K562 (cell line): Measurements from ENCODE around the gene CRADD. TPM values are rescaled to one million over a fixed set of nuclear protein-coding genes. Genes with fewer than 3 reads are reported as not detected.

ENCODE experiments used
- ARHGAP35 ChIP-seq: fragments of 450-650 bp; IDR thresholded peaks from 2 replicates; pipeline ENCODE4 v1.6.1; 2018; ENCODE audit not compliant: partially characterized antibody
- CBX2 ChIP-seq: fragments of 200-600 bp; sonication (generic); IDR thresholded peaks from one replicate; pipeline ENCODE4 v1.6.1; 2012; ENCODE audit warnings: mild to moderate bottlenecking, low read length, inconsistent platforms; ENCODE audit not compliant: insufficient read depth, poor library complexity, severe bottlenecking
- GTF2A2 ChIP-seq: IDR thresholded peaks from 2 replicates; pipeline ENCODE4 v1.6.1; 2016; ENCODE audit warnings: mild to moderate bottlenecking, missing genetic modification characterization, missing compliant biosample characterization
- HCFC1 ChIP-seq: IDR thresholded peaks from 2 replicates; pipeline ENCODE4 v1.6.1; 2012; ENCODE audit warnings: low read depth, low read length, improper control_type of control experiment
- HNRNPH1 ChIP-seq: fragments of 200-400 bp; formaldehyde crosslinking; optimal IDR thresholded peaks from 2 replicates; pipeline ENCODE3; 2017; ENCODE audit warnings: low read depth, mild to moderate bottlenecking, low read length, moderate library complexity
- NFATC3 ChIP-seq: fragments of 450-650 bp; IDR thresholded peaks from 2 replicates; pipeline ENCODE4 v1.6.1; 2017; ENCODE audit warnings: mild to moderate bottlenecking
- PCBP1 ChIP-seq: fragments of 200-400 bp; formaldehyde crosslinking; IDR thresholded peaks from 2 replicates; pipeline ENCODE4 v1.6.1; 2018; ENCODE audit warnings: mild to moderate bottlenecking, low read depth, low read length; ENCODE audit not compliant: poor library complexity, severe bottlenecking
- POLR2AphosphoS5 ChIP-seq: IDR thresholded peaks from 2 replicates; pipeline ENCODE4 v1.6.1; 2011; ENCODE audit warnings: mild to moderate bottlenecking, low read depth, low read length, moderate library complexity; ENCODE audit not compliant: control insufficient read depth, insufficient read depth
- POLR2B ChIP-seq: fragments of 450-650 bp; IDR thresholded peaks from 2 replicates; pipeline ENCODE4 v1.6.1; 2018; ENCODE audit warnings: low read depth; ENCODE audit not compliant: partially characterized antibody
- SMAD3 ChIP-seq: fragments of 450-650 bp; formaldehyde crosslinking; conservative IDR thresholded peaks from 2 replicates; pipeline ENCODE4 v1.4.0; 2020; ENCODE audit warnings: mild to moderate bottlenecking
- SMAD4 ChIP-seq: fragments of 250-450 bp; sonication (Bioruptor Pico); conservative IDR thresholded peaks from 2 replicates; pipeline ENCODE4 v1.8.0; 2021; ENCODE audit warnings: inconsistent platforms, mild to moderate bottlenecking, moderate library complexity
- STAT5B ChIP-seq: fragments of 250-450 bp; sonication (Bioruptor Pico); IDR thresholded peaks from 2 replicates; pipeline ENCODE4 v1.8.0; 2021; ENCODE audit warnings: mild to moderate bottlenecking, inconsistent platforms
- TEAD1 ChIP-seq, 2 experiments: fragments of 450-650 bp in 1 of 2; sonication (generic) in 1 of 2; formaldehyde crosslinking; IDR thresholded peaks; 2 replicates each; pipeline versions ENCODE4 v1.4.0 to v1.8.0; 2020 to 2022; ENCODE audit warnings: mild to moderate bottlenecking in 2 of 2, missing genetic modification reagents in 1 of 2
- XRCC4 ChIP-seq: IDR thresholded peaks from one replicate; pipeline ENCODE4 v1.6.1; 2011; ENCODE audit not compliant: insufficient read depth, insufficient read length; ENCODE audit errors: extremely low read depth
- ZFP1 ChIP-seq: fragments of 450-650 bp; formaldehyde crosslinking; IDR thresholded peaks from 2 replicates; pipeline ENCODE4 v1.4.0; 2020; ENCODE audit warnings: mild to moderate bottlenecking, mixed read lengths
- ZNF143 ChIP-seq: sonication (generic); formaldehyde crosslinking; IDR thresholded peaks from 2 replicates; pipeline ENCODE4 v1.9.0; 2022; ENCODE audit warnings: mild to moderate bottlenecking, missing genetic modification reagents
- ZNF3 ChIP-seq: fragments of 250-450 bp; sonication (Bioruptor Pico); IDR thresholded peaks from 2 replicates; pipeline ENCODE4 v1.5.0; 2021; ENCODE audit warnings: mild to moderate bottlenecking, moderate library complexity
- polyA plus RNA-seq, 8 experiments: library from polyadenylated mRNA; depleted of rRNA in 4 of 8; stranded (reverse) in 5 of 8; unstranded in 3 of 8; fragments of >200 nt; fragmentation: Nextera tagmentation in 2 of 8; fragmentation: Illumina TruSeq in 1 of 8; extraction: Ambion mirVana in 2 of 8; extraction: Trizol in 1 of 8; gene quantifications; 2 replicates each; pipeline versions ENCODE4 v1.2.1 to v1.2.3, GENCODE V29; 2011 to 2014; ENCODE audit warnings: inconsistent platforms in 1 of 8, missing spikeins in 1 of 8
- total RNA-seq, 7 experiments: library from RNA; depleted of rRNA in 6 of 7; stranded (reverse); fragments of >200 nt in 6 of 7; fragmentation: Illumina TruSeq in 2 of 7; extraction: Trizol in 2 of 7; gene quantifications; 2 replicates each; pipeline versions ENCODE4 v1.2.1 to v1.2.3, GENCODE V29; 2011 to 2021; ENCODE audit warnings: low replicate concordance in 1 of 7
- TF ChIP-seq, protein P1 (sequence below): fragments of 250-450 bp; sonication (Bioruptor Pico); IDR thresholded peaks from 2 replicates; pipeline ENCODE4 v1.4.0; 2020; ENCODE audit warnings: mild to moderate bottlenecking
- TF ChIP-seq, protein P2 (sequence below): sonication (generic); formaldehyde crosslinking; IDR thresholded peaks from 2 replicates; pipeline ENCODE4 v1.8.0; 2022; ENCODE audit warnings: mild to moderate bottlenecking, missing genetic modification reagents
- TF ChIP-seq, protein P3 (sequence below), 2 experiments: fragments of 450-650 bp in 1 of 2; sonication (generic) in 1 of 2; formaldehyde crosslinking; conservative IDR thresholded peaks; 2 replicates each; pipeline versions ENCODE4 v1.4.0 to v1.8.1; 2020 to 2022; ENCODE audit warnings: mild to moderate bottlenecking in 1 of 2, missing genetic modification reagents in 1 of 2

The CRADD gene
- total and polyA plus RNA-seq, 9 of the 15 experiments (the other 6 are each of a cell fraction or from before 2014, with no cell fraction given) = 20.5 to 41.1 (median 25.9) TPM

DNA sequence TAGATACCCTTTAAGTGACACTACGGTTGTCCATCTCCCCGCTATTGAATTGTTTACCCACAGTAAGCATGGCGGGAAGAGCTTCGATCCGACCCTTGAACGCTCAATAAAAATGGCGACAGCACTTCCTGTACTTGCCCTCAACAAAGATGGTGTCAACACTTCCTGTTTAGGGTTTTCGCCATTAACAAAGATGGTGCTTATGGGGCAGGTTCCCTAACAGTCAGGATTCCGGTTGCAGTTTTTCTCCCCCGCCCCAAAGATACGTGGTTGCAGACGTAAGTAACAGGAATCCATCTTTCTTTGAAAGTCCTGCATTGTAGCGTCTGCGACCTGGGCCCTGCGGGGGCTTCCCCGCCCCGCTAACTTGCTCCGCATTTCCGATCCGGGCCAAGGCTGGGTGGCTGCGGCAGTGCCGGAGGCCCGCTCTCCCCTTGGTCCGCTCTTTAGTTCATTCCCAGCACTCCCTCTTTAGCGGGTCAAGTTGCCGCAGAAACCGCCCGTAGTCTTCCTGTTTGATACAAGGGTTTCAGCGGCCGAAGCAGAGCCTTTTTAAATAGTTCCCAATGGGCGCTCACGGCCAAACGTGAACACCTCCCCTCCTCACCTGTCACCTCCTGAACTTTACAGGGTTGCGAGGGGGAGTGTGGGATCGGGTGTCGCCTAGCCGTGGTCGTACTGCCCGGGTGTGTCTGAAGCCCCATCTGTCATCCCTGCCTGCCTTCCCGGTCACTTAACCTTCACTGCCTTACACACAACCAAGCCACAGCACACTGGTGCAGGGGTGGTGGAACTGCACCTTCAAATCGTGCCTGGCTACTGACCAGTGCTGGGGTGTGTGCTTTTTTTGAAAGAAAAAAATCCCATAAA, at the start of gene CRADD (continued):
- peak; percentile 92 for TF ChIP-seq HCFC1
- no peak for TF ChIP-seq XRCC4
- TF ChIP-seq, protein P1, sequence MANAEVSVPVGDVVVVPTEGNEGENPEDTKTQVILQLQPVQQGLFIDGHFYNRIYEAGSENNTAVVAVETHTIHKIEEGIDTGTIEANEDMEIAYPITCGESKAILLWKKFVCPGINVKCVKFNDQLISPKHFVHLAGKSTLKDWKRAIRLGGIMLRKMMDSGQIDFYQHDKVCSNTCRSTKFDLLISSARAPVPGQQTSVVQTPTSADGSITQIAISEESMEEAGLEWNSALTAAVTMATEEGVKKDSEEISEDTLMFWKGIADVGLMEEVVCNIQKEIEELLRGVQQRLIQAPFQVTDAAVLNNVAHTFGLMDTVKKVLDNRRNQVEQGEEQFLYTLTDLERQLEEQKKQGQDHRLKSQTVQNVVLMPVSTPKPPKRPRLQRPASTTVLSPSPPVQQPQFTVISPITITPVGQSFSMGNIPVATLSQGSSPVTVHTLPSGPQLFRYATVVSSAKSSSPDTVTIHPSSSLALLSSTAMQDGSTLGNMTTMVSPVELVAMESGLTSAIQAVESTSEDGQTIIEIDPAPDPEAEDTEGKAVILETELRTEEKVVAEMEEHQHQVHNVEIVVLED (CRISPR knock-in tag) = peak; percentile 45
- TF ChIP-seq ZNF3 (CRISPR knock-in tag) = no peak
- no peak for TF ChIP-seq ZFP1 (CRISPR knock-in tag)
- TF ChIP-seq HNRNPH1 = no peak
- TF ChIP-seq, protein P2, sequence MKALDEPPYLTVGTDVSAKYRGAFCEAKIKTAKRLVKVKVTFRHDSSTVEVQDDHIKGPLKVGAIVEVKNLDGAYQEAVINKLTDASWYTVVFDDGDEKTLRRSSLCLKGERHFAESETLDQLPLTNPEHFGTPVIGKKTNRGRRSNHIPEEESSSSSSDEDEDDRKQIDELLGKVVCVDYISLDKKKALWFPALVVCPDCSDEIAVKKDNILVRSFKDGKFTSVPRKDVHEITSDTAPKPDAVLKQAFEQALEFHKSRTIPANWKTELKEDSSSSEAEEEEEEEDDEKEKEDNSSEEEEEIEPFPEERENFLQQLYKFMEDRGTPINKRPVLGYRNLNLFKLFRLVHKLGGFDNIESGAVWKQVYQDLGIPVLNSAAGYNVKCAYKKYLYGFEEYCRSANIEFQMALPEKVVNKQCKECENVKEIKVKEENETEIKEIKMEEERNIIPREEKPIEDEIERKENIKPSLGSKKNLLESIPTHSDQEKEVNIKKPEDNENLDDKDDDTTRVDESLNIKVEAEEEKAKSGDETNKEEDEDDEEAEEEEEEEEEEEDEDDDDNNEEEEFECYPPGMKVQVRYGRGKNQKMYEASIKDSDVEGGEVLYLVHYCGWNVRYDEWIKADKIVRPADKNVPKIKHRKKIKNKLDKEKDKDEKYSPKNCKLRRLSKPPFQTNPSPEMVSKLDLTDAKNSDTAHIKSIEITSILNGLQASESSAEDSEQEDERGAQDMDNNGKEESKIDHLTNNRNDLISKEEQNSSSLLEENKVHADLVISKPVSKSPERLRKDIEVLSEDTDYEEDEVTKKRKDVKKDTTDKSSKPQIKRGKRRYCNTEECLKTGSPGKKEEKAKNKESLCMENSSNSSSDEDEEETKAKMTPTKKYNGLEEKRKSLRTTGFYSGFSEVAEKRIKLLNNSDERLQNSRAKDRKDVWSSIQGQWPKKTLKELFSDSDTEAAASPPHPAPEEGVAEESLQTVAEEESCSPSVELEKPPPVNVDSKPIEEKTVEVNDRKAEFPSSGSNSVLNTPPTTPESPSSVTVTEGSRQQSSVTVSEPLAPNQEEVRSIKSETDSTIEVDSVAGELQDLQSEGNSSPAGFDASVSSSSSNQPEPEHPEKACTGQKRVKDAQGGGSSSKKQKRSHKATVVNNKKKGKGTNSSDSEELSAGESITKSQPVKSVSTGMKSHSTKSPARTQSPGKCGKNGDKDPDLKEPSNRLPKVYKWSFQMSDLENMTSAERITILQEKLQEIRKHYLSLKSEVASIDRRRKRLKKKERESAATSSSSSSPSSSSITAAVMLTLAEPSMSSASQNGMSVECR (CRISPR knock-in tag) = no peak; the same call in 1 of the 2 replicates
- TF ChIP-seq GTF2A2 = no peak
- TF ChIP-seq POLR2AphosphoS5 = peak; percentile 87
- TF ChIP-seq NFATC3 = peak; percentile 32; the same call in 1 of the 2 replicates
- peak; percentile 67 for TF ChIP-seq POLR2B
- TF ChIP-seq ARHGAP35 = no peak
- TF ChIP-seq, protein P3, sequence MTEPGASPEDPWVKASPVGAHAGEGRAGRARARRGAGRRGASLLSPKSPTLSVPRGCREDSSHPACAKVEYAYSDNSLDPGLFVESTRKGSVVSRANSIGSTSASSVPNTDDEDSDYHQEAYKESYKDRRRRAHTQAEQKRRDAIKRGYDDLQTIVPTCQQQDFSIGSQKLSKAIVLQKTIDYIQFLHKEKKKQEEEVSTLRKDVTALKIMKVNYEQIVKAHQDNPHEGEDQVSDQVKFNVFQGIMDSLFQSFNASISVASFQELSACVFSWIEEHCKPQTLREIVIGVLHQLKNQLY (CRISPR knock-in tag; conservative IDR thresholded peaks at IDR 0.05) = no peak
- TF ChIP-seq SMAD4 (CRISPR knock-in tag) = 0 out of 2 replicates have a peak, but pooled peaks have one; percentile 29
- TF ChIP-seq PCBP1 = no peak
- peak; percentile 89; the same call in 1 of the 2 replicates for TF ChIP-seq SMAD3 (CRISPR knock-in tag)
- no peak for TF ChIP-seq ZNF143 (CRISPR knock-in tag)
- no peak for TF ChIP-seq STAT5B (CRISPR knock-in tag)
- peak; percentile 8 to 68; a peak in 1 of 4 replicates for TF ChIP-seq TEAD1 (CRISPR knock-in tag; IDR thresholded peaks at IDR 0.05)
- no peak for TF ChIP-seq CBX2
